NCI-H82 (cell line): ENCODE measurements around the gene ZMYND8.

Source experiments
- DNase-seq: peaks from one replicate; lab custom pipeline; 2025; lab: John Stamatoyannopoulos, UW

The ZMYND8 gene

GRCh38 chr20:47332381-47333206, 23.9 kb downstream of the ZMYND8 start:
- DNase-seq = no peak

DNA sequence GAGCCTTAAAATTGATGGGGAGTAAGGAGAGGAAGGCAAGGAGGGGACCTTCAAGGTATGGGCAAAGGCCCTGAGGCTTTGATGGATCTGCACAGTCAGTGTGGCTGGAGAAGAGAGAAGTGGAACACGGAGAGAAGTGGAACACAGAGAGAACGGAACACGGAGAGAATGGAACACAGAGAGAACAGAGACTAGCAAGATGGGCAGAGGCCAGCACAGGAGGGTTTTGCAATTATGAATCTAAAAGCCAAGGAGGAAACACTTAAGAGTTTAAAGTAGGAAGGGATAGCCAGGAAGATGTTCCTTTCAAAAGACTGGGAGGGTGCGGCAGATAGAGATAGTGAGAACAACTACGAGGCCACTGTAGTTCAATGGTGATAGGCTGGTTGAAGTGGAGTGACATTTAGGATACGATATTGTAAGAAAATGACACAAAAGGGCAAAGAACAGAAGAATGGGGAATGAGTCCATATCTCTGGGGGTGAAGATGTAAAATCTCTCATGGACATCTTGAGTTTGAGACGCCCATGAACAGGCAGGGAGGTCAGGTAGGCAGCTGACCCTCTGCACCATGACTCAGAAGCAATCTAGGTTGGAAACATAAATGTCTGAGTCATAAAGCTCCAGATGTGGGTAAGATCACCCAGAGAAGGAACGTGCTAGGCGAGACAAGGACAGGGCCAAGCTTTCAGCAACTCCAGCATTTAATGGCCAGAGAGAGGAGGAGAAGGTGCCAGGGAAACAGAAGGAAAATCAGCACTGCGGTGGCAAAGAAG, 25.4 kb downstream of the ZMYND8 start:
- DNase-seq = no peak

GRCh38 chr20:47330071-47330470, 26.4 kb downstream of the ZMYND8 start:
- no peak for DNase-seq

DNA sequence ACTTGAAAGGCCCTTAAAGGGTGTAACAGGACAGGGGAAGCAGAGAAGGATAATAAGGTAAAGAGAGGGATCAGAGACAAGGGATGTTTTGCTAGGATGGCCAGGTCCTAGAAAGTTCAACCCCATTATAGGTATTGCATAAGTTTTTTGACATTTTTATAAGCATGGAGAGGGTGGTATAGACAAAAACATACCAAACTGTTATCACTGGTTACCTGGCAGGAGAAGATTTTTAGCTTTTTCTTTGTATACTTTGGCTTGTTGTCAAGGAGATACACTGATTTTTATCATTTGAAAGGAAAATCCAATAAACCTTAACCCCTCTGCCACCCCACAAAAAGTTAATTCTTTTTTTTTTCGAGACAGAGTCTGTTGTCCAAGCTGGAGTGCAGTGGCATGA, 28.4 kb downstream of the ZMYND8 start:
- DNase-seq = no peak

DNA sequence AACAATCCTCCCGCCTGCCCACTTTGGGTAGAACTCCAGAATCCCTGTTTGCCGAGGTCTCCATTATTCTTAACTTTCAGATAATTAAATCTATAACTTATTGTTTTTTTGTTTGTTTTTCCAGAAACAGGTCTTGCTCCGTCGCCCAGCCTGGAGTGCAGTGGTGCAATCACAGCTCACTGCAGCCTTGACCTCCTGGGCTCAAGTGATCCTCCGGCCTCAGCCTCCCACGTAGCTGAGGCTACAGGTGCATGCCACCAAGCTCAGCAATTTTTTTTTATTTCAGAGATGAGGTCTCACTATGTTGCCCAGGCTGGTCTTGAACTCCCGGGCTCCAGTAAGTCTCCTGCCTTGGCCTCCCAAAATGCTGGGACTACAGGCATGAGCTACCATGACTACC, 28.8 kb downstream of the ZMYND8 start:
- no peak for DNase-seq

- no peak for DNase-seq
Measured at GRCh38 chr20:47326658-47327268, 29.7 kb downstream of the ZMYND8 start.

GRCh38 chr20:47325242-47325641, 31.3 kb downstream of the ZMYND8 start:
- no peak for DNase-seq

DNA sequence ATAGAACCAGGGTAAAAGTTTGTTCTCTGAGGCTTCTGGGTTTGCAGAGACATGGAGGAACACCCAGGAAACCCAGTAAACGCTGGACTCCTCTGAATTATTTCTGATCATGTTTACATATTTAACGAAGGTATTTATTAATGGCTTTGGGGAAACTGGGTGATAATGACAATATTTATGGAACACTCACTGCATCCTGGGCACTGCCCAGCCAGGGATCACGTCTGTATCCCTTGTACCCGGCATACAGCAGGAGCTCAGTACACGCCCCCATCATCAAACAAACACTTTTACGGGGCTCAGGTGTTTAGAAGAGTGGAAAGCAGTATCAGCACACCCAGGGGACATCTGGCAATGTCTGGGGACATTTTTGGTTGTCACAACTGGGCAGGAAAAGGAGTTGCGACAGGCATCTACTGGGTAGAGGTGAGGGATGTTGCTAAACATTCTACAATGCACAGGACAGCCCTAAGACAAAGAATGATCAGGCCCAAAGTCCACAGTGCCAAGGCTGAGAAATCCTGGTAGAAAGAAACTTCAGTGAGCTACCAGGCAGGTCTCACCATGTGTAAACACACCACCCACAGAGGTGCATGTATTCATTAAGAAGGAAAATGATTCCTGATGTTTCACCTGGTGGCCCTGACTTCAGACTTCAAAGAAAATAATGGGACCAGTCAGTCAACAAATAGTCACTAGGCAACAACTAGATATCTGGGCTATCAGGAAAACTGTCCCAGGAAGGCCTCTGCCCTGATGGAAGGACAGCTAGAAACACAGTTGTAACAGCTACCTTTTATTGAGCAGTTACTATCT, 35.3 kb downstream of the ZMYND8 start:
- DNase-seq = no peak

DNA sequence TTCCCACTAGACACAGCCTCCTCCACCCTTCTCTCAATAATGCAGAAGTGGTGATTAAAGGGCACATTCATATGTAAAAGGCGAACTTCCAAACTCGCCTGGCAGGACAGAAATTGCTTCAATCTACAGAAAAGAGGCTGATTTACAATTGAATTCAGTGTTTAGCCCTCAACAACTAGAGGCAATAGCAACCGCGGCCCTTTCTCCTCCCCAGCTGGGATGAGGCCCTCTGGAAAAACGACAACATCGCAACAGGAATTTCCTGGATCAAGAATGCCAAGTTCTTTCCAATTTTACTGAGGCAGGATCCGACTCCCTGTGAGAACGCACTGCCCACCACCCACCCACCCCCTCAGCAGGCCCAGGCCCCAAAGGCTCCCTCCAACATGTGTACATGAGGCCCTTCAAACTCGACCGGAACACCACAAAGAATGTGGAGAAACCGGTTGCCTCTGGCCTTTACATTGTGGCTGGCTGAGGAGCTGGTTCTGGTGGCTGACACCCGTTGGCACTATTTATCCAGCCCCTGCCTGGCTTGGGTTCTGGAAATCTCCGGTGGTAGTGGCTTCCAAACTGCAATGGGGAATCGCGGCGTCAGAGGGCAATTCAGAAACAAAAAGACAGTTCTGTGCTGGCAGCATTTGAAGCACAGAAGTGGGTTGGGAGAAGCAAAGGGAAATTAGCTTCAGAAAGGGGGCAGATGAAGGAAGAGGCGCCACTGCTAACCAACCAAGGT, 36.8 kb downstream of the ZMYND8 start:
- no peak for DNase-seq

DNA sequence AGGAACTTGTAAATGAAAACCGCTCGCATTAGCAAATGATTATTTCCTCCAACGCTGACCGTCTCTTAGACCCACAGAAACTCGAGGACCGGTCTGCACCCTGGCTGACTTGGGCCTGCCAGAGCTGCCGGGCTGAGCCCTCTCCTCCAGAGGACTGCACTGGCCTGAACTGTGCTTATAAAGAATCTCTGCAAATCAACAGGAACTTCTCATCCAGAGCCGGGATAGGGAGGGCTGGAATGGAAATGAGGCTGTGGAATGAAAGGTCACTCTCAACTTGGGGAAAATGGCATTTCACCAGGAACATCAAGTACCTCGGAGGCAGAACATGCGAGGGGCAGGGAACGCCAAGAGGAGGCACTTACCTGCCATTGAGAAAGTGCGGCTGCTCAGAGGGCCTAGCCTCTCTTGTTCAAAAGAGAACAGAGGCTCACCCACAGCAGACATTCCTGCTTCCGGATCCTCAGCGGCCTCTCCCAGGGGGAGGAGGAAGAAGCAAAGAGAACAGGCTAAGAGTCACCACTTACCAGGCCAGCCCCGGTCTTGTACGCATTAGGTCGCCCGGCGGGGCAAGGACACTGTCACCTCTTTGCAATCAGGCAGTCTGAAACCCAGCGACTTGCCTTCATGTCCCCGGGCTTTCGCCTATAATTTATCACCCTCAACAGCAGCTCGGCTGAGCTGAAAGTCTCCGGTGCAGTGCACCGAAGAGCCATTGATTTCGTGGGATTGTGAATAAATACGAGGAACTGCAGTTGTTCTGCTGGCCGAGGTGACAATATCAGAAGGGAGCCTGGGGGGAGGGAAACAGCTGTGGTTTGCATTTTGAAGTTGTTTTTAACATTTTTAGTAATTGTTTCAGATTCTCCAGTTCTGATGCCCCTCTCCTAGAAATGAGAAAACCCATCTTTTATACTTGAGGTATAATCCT, 37.6 kb downstream of the ZMYND8 start:
- no peak for DNase-seq

DNA sequence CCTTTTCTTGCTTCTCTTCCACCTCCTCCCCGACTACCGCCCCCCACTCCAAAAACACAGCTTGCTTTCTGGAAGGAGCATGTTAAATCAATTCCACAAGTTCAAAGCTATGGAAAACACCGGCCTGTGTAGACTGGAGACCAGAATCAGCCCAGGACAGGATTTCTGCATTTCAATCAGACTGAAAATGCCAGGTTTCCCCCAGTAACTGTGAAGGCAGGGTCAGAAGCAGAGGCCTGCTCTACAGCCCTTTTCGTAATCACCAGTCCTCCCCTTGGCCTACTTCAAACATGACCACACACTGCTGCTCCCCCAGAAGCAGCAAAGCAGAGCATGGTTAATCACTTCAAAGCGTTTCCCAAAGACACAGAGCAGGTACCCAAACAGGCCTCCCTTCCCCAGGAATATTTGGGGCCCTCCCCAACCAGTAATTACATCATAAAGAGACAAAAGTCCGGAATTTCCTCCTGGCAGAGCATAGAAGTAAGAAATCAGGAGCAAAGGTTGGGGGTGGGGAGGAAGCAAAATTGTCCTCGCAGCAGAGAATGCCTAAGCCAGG, 38.4 kb downstream of the ZMYND8 start:
- no peak for DNase-seq

DNA sequence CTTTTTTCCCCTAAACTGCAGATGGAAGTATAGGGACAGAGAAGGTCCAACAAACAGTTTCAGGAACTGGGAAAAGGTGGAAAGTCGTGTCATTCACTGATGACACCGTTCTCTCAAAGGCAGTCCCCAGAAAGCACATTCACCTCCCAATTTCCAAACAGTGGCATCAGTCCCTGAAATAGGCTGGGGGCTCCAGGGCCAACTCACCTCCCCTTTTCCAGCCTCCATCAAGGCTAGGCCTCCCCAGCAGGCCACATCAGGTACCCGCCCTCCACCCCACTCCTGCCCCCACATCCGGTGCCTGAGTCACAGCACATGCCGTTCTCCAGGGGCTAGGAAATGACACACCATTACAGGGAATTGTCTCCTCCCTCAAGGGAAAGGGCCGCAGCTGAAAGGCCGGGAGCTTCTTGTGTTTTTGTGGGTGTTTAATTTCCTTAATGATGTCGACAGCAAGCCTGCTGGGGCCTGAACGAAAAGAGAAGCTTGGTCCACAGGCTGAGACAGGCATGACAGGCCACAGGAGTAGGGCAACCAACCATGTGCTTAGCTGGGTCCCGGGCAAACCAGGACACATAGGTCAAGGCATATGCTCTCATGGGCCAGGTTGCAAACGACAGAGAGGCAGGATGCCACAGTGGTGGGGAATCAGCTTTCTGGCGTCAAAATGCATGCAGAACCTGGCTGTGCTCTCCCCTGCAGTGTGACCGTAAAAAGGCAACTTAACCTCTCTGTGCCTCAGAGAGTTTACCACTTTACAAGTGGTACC, 39.2 kb downstream of the ZMYND8 start:
- DNase-seq = no peak

DNA sequence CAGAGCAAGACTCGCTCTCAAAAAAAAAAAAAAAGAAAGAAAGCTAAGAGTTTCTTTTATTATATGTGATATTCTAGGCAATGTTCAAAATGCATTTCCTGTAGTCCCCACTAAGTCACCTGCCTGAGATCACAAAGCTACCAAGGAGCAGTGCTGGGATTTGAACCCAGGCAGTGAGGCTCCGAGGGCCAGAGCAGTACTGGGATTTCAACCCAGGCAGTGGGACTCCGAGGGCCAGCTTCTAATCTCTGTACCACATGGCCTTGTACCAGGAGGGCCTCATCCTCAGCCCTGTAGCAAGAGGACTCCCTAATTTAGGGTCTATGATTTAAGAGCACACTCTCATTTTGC, 39.7 kb downstream of the ZMYND8 start:
- DNase-seq = no peak

- no peak for DNase-seq
Measured at GRCh38 chr20:47315339-47316056, 41.0 kb downstream of the ZMYND8 start.

DNA sequence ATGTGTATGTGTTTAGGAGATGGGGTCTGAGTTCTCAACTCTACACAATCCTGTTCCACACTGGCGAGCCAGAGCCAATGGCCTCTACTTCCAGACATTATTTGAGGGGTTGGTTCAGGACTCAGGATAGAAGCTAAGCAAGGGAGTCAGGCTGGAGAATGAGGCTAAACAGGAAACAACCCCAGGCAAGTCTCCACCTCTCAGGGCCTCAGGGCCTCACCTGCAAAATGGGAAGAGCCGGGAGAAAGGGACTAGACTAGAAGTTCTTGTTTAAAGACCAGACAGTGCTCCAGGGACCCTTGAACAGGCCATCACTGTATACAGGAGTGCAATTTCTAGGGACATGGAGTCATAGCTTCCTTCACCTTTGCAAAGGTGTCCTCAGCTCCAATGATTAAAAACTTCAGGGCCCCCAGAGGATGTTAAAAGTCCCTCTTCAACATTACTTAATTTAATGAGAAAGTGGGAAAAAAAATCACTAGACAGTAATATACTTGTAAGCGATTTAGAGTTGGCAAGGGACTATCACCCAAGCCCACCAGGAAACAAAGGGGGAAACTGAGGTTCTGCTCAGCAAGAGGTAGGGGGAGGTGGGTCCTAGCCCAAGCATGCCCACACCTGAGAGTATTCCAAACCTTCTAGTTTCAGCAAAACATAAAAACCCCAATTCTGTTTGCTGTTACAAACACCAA, 41.7 kb downstream of the ZMYND8 start:
- no peak for DNase-seq

- DNase-seq = no peak
Measured at GRCh38 chr20:47311967-47312681, 44.4 kb downstream of the ZMYND8 start.

GRCh38 chr20:47311211-47311610, 45.3 kb downstream of the ZMYND8 start:
- peak; percentile 44 for DNase-seq
